NCI-H146 (cell line): Measurements from ENCODE around the gene UCP3.
A peak's percentile ranks its signal among the peaks of the same experiment; 100 is the strongest.

Experiments
- DNase-seq: peaks from one replicate; lab custom pipeline; 2025; lab: John Stamatoyannopoulos, UW

Gene UCP3

DNA sequence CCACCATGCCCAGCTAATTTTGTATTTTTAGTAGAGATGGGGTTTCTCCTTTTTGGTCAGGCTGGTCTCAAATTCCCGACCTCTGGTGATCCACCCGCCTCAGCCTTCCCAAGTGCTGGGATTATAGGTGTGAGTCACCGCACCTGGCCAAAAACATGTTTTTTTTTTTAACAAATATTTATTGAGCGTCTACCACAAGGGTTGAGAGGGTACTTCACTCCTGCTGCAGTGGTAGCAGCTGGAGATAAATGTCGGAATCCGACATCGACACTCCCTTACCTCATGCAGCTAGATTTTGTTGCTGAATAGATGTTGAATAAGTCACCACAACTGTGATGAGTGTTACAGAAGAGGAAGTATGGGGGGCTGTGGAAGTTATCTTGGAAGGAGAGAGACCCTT, 57.1 kb downstream of the UCP3 start:
- DNase-seq, result no peak

DNA sequence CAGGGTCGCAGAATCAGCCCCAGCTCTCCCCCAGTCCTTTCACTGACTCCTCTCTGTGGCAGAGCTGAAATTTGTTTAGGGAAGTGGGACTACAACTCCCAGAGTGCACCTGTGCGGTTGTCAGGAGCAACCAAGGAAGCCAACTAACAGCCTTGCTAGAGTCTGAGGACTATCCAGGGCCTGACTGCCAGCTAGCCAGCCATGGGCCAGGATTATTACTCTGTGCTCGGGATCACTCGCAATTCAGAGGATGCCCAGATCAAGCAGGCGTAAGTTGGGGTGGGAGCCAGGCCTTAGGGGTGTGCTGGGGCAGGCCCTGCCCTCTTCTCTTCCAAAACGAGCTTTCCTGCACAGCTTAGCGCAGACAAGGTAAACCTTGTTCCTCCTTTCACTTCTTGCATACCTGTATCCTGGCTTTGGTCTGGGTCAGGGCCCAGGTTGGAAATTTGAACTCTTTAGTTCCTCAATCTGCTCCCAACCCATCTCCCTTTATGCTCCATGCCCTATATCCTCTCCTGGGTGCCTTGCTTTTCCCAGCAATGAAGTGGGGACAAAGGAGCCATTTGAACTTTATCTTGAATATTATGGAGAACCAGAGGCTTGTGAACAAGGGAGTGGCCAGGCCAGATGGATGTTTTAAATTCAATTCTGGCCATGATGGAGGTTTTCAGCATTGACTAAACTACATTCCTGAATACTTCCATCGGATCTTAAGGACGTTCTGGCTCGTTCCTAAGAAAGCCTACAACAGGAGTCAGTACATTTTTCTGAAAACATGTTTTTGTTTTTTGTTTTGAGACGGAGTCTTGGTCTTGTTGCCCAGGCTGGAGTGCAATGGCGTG, 57.8 kb downstream of the UCP3 start, which contains the start of gene DNAJB13:
TSS of gene DNAJB13 (plus strand) at position 158 of the 842 bp plus-strand sequence. CDS start at position 202, 44 bp downstream.
- peak; percentile 28 for DNase-seq
